ENCODE measurements around the gene KLHDC8B. TPM values are rescaled to one million over a fixed set of nuclear protein-coding genes. Genes with fewer than 3 reads are reported as not detected.

KLHDC8B gene
- total and polyA plus RNA-seq, 2 of the 4 experiments (the other 2 are of a cell fraction) = 16.3 to 16.5 TPM

- WGBS, 2 experiments (ENCODE audit: extremely low coverage in 2 of 2, insufficient read length in 1 of 2) = 94% methylated on average over 12 of the region's 17 CpGs; no CpG with 5 or more reads in 1 of the 2 experiments
- Histone ChIP-seq H3K9me1 (ENCODE audit: insufficient read depth, low read length) (peaks cover 10% of the 10 kb centered on the region; the same call in 1 of the 2 replicates), H2BK5ac (ENCODE audit: low read depth, low read length, poor library complexity, severe bottlenecking) (no peak overlapping the region), H3K9me3 (ENCODE audit: control insufficient read depth, insufficient read depth, low read length) (no peaks in the 10 kb centered on the region), H3K27me3 (ENCODE audit: control insufficient read depth, insufficient read depth, low read length) (no peaks in the 10 kb centered on the region), H2AFZ (replicated peaks; ENCODE audit: low read length, poor library complexity) (no peak overlapping the region), H3K9ac (ENCODE audit: low read depth, low read length) (no peak overlapping the region), H3K4me1 (ENCODE audit: control insufficient read depth, insufficient read depth, low read length) (peaks cover 10% of the 10 kb centered on the region), H2BK15ac (ENCODE audit: low read depth, low read length) (no peak overlapping the region), H4K20me1 (ENCODE audit: insufficient read depth, low read length) (peaks cover 6% of the 10 kb centered on the region), H3K14ac (replicated peaks; ENCODE audit: low read depth, low read length) (no peak overlapping the region), H3K4me3 (ENCODE audit: insufficient read depth, low read depth, low read length) (no peak overlapping the region), H3K36me3 (ENCODE audit: control insufficient read depth, insufficient read depth, low read length) (peaks cover 71% of the 10 kb centered on the region), H4K8ac (ENCODE audit: low read depth in 2 of 2, low read length in 2 of 2) (no peak overlapping the region), H2AK9ac (replicated peaks; ENCODE audit: low read depth, low read length, poor library complexity) (no peak overlapping the region), H4K5ac (ENCODE audit: low read depth, low read length) (no peak overlapping the region), H3K23ac (ENCODE audit: low read depth, low read length) (no peak overlapping the region), H3K27ac (ENCODE audit: insufficient read depth, low read length) (no peak overlapping the region), H2AK5ac (ENCODE audit: low read depth, low read length) (no peak overlapping the region), H3K4me2 (ENCODE audit: low read depth, low read length) (no peak overlapping the region), H2BK20ac (ENCODE audit: low read depth, low read length) (no peak overlapping the region), H4K91ac (ENCODE audit: insufficient read depth, low read depth, low read length) (no peak overlapping the region), H3K18ac (ENCODE audit: low read depth, low read length) (no peak overlapping the region), H3K56ac (ENCODE audit: extremely low read depth, insufficient read depth, low read length) (no peak overlapping the region), H3K4ac (ENCODE audit: low read depth, low read length) (no peak overlapping the region), H2BK120ac (ENCODE audit: low read depth, low read length) (no peak overlapping the region), H3K79me1 (ENCODE audit: low read depth in 1 of 2, low read length in 2 of 2) (peaks cover 17 to 52% of the 10 kb centered on the region in 2 experiments)
- ATAC-seq (ENCODE audit: low read depth) (no peak), DNase-seq (no peak)
- CTCF ChIA-PET = no interaction called here
- dilution Hi-C loops (cut with HindIII; ENCODE audit: low sequenced_read_pairs, unreplicated experiment) = no loop called here
- POLR2A ChIA-PET (ENCODE audit: unreplicated experiment) = no interaction called here
- in situ Hi-C loops (cut with MboI; ENCODE audit: low sequenced_read_pairs) = no loop called here
- no TSS peak for BruUV-seq (replicated peaks)
- intact Hi-C loops (cut with micrococcal nuclease) = no loop called here
- TF ChIP-seq BHLHE40 (IDR thresholded peaks at IDR 0.05; ENCODE audit: low read depth, low read length) (no peak), ELK1 (IDR thresholded peaks at IDR 0.05; ENCODE audit: borderline replicate concordance, low read depth, low read length) (no peak), MXI1 (IDR thresholded peaks at IDR 0.05; ENCODE audit: borderline replicate concordance, low read depth, low read length) (no peak), USF2 (IDR thresholded peaks at IDR 0.05; ENCODE audit: low read depth, low read length) (no peak), RCOR1 (IDR thresholded peaks at IDR 0.05; ENCODE audit: insufficient replicate concordance, low read length) (no peak), SMC3 (IDR thresholded peaks at IDR 0.05; ENCODE audit: low read depth, low read length) (no peak), CTCF (conservative IDR thresholded peaks at IDR 0.05; ENCODE audit: low read depth, low read length) (no peak), NFE2L2 (IDR thresholded peaks at IDR 0.05; ENCODE audit: low read depth, low read length) (no peak), FOS (IDR thresholded peaks at IDR 0.05; ENCODE audit: low read depth, low read length) (no peak)
Observed at GRCh38 chr3:49123687-49124086, 47.7 kb upstream of the KLHDC8B start.
